ENCODE data around the gene GRIK4. TPM values are rescaled to one million over a fixed set of nuclear protein-coding genes. Genes with fewer than 3 reads are reported as not detected.
A peak's percentile ranks its signal among the peaks of the same experiment; 100 is the strongest.

The GRIK4 gene
- total RNA-seq, 1 experiment from 2014 or later = not detected

DNA sequence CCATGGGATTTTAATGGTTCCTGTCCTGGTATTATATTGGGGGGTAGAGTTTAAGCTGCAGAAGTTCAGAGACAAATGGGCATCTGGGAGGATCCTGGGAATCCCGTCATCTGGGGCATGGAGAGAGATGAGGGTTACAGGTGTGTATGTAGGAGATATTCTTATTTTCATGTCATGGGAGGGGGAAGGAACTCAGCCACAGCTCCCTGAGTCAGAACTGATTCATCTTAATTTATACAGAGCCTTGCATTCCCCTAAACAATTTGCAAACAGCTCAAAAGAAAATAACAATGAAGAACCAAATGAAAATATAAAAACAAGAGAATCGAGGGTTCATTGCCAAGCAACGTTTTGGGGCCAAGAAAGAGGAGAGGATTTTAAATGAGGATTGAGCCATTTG lies 356.4 kb downstream of the GRIK4 start:
- Histone ChIP-seq H3K9me3 (ENCODE audit: insufficient read depth, low read depth) (no peaks in the 10 kb centered on the region), H3F3A (ENCODE audit: insufficient read depth, low read depth) (peaks cover 12% of the 10 kb centered on the region; the same call in 1 of the 2 replicates), H3K4me2 (peak overlapping the region; percentile 74), H3K36me3 (ENCODE audit: low read depth) (no peaks in the 10 kb centered on the region), H3K4me1 (replicated peaks; ENCODE audit: insufficient read depth) (peaks cover 30% of the 10 kb centered on the region), H3K27ac (peak overlapping the region; percentile 54), H3K27me3 (ENCODE audit: insufficient read depth, low read depth) (no peaks in the 10 kb centered on the region), H2AFZ (no peak overlapping the region; the same call in 1 of the 2 replicates), H4K20me1 (ENCODE audit: insufficient read depth) (no peaks in the 10 kb centered on the region), H3K4me3 (peak overlapping the region; percentile 37; the same call in 1 of the 2 replicates), H3K9me2 (ENCODE audit: insufficient read depth) (no peaks in the 10 kb centered on the region), H3K79me2 (ENCODE audit: low read depth) (no peaks in the 10 kb centered on the region)
- POLR2A ChIA-PET (ENCODE audit: unreplicated experiment) = no interaction called here
- CTCF ChIA-PET = no interaction called here
- peak in 1 of 2 experiments; percentile 49 for DNase-seq
- intact Hi-C loops (cut with micrococcal nuclease; ENCODE audit: unreplicated experiment) = no loop called here
- no TSS peak for BruUV-seq (replicated peaks)
- TF ChIP-seq, protein P1, sequence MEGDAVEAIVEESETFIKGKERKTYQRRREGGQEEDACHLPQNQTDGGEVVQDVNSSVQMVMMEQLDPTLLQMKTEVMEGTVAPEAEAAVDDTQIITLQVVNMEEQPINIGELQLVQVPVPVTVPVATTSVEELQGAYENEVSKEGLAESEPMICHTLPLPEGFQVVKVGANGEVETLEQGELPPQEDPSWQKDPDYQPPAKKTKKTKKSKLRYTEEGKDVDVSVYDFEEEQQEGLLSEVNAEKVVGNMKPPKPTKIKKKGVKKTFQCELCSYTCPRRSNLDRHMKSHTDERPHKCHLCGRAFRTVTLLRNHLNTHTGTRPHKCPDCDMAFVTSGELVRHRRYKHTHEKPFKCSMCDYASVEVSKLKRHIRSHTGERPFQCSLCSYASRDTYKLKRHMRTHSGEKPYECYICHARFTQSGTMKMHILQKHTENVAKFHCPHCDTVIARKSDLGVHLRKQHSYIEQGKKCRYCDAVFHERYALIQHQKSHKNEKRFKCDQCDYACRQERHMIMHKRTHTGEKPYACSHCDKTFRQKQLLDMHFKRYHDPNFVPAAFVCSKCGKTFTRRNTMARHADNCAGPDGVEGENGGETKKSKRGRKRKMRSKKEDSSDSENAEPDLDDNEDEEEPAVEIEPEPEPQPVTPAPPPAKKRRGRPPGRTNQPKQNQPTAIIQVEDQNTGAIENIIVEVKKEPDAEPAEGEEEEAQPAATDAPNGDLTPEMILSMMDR (conservative IDR thresholded peaks at IDR 0.05) = no peak
- no peak for TF ChIP-seq EZH2 (IDR thresholded peaks at IDR 0.05; ENCODE audit: low read depth)

DNA sequence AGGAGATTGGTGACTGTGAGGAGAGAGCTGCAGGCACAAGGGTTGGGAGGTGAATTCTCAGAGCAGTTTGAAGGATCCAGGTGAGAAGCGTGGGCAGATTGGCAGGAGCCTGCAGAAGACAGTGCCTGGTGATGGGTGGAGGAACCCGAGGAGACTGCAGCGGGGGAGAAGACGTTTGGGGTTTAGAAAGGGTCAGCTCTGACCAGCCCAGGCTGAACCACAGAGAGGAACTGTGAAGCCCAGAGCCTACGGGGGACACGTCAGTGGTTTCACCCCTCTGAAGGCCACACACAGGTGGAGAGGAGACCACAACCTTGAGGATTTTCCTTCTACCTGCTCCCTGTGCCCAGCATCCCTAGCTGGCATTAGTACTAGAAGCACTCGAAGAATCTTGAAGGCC lies 357.5 kb downstream of the GRIK4 start:
- no peak for TF ChIP-seq EZH2 (IDR thresholded peaks at IDR 0.05; ENCODE audit: low read depth)
- TF ChIP-seq, protein P1 (conservative IDR thresholded peaks at IDR 0.05) = no peak
- no peaks in the 10 kb centered on the region for H3K9me3 ChIP-seq (ENCODE audit: insufficient read depth, low read depth)

DNA sequence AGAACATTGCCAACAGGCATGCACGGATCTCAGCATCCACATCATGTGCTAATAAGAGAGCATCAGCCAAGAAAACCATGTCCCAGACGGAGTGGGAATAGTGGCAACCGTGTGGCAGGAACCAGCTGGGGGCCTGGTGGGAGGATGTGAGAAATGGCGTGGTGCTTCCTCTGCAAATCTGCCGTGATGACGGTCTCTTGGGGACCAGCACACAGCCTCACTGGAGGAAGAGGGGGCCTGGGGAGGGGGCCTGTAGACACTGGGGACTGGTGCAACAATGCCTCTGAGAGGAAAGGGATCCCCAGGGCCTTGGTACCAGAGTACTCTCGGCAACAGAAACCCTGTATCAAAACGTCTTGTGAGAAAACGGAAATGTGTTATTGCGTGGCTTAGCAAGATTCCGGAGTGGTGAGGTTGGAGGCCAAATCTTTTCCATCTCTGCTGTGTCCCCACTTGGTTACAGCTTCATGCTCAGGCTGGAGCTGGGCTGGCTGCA lies 358.0 kb downstream of the GRIK4 start:
- ChIA-PET CTCF (no interaction called here), POLR2A (ENCODE audit: unreplicated experiment) (no interaction called here)
- intact Hi-C loops (cut with micrococcal nuclease; ENCODE audit: unreplicated experiment) = no loop called here
- no peaks in the 10 kb centered on the region for H3K9me3 ChIP-seq (ENCODE audit: insufficient read depth, low read depth)
- TF ChIP-seq EZH2 (IDR thresholded peaks at IDR 0.05; ENCODE audit: low read depth) = no peak
- TF ChIP-seq, protein P1 (conservative IDR thresholded peaks at IDR 0.05) = no peak
- H3K79me2 ChIP-seq (ENCODE audit: low read depth) = no peaks in the 10 kb centered on the region
- H3F3A ChIP-seq (ENCODE audit: insufficient read depth, low read depth) = peaks cover 9% of the 10 kb centered on the region; the same call in 1 of the 2 replicates
- H3K4me3 ChIP-seq = no peak overlapping the region
- no peaks in the 10 kb centered on the region for H3K9me2 ChIP-seq (ENCODE audit: insufficient read depth)
- no peak overlapping the region for H3K4me2 ChIP-seq
- no peak for DNase-seq
- H3K27me3 ChIP-seq (ENCODE audit: insufficient read depth, low read depth) = no peaks in the 10 kb centered on the region
- no peak overlapping the region for H2AFZ ChIP-seq
- no peaks in the 10 kb centered on the region for H3K36me3 ChIP-seq (ENCODE audit: low read depth)
- H3K4me1 ChIP-seq (replicated peaks; ENCODE audit: insufficient read depth) = peaks cover 21% of the 10 kb centered on the region
- H3K27ac ChIP-seq = no peak overlapping the region
- no peaks in the 10 kb centered on the region for H4K20me1 ChIP-seq (ENCODE audit: insufficient read depth)
- no TSS peak for BruUV-seq (replicated peaks)

More for the DNA sequence above, 357.5 kb downstream of the GRIK4 start:
- POLR2A ChIA-PET (ENCODE audit: unreplicated experiment) = no interaction called here
- no peak overlapping the region for H2AFZ ChIP-seq
- H3F3A ChIP-seq (ENCODE audit: insufficient read depth, low read depth) = peaks cover 9% of the 10 kb centered on the region; the same call in 1 of the 2 replicates
- DNase-seq = no peak
- no peaks in the 10 kb centered on the region for H4K20me1 ChIP-seq (ENCODE audit: insufficient read depth)
- CTCF ChIA-PET = no interaction called here
- H3K4me3 ChIP-seq = no peak overlapping the region
- intact Hi-C loops (cut with micrococcal nuclease; ENCODE audit: unreplicated experiment) = no loop called here
- H3K4me1 ChIP-seq (replicated peaks; ENCODE audit: insufficient read depth) = peaks cover 21% of the 10 kb centered on the region
- H3K27me3 ChIP-seq (ENCODE audit: insufficient read depth, low read depth) = no peaks in the 10 kb centered on the region
- H3K27ac ChIP-seq = no peak overlapping the region
- no peaks in the 10 kb centered on the region for H3K9me2 ChIP-seq (ENCODE audit: insufficient read depth)
- H3K36me3 ChIP-seq (ENCODE audit: low read depth) = no peaks in the 10 kb centered on the region
- BruUV-seq (replicated peaks) = no TSS peak
- no peaks in the 10 kb centered on the region for H3K79me2 ChIP-seq (ENCODE audit: low read depth)
- no peak overlapping the region for H3K4me2 ChIP-seq
